Measurements from ENCODE around the gene GRIN2A. TPM values are rescaled to one million over a fixed set of nuclear protein-coding genes. Genes with fewer than 3 reads are reported as not detected.

Gene GRIN2A
- total RNA-seq, 1 donor from 2014 or later = 0.09 TPM

DNA sequence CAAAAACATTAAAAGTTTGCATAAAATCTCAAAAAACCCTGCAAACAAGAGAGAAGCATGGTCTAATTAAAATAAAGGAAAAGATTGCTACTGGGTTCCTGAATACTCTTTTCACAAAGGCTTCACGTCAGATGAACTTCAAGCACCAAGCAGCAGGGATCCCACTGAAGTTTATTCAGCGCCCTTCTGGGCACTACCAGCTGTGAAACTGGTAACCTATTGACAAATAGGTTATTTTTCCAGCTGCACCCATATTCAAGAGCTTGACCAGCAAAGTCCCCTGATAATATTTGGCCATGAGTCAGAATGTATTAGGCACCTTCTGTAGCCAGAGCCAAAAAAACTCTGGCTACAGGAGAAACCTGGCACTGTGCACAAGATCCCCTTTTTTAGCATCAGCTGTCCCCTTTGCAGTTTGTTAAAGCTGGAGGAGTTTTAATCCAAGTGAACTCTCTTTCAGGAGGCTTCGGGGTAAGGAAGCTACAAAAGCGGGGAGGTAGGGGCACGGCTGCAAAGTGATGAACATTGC, 60.3 kb downstream of the GRIN2A start:
- H3K9me3 ChIP-seq = no peaks in the 10 kb centered on the region
- no peaks in the 10 kb centered on the region for H3K36me3 ChIP-seq
- H3K4me1 ChIP-seq = no peaks in the 10 kb centered on the region
- no peak for ATAC-seq
- intact Hi-C loops (cut with DNase I) = no loop called here
- TF ChIP-seq, protein P1, sequence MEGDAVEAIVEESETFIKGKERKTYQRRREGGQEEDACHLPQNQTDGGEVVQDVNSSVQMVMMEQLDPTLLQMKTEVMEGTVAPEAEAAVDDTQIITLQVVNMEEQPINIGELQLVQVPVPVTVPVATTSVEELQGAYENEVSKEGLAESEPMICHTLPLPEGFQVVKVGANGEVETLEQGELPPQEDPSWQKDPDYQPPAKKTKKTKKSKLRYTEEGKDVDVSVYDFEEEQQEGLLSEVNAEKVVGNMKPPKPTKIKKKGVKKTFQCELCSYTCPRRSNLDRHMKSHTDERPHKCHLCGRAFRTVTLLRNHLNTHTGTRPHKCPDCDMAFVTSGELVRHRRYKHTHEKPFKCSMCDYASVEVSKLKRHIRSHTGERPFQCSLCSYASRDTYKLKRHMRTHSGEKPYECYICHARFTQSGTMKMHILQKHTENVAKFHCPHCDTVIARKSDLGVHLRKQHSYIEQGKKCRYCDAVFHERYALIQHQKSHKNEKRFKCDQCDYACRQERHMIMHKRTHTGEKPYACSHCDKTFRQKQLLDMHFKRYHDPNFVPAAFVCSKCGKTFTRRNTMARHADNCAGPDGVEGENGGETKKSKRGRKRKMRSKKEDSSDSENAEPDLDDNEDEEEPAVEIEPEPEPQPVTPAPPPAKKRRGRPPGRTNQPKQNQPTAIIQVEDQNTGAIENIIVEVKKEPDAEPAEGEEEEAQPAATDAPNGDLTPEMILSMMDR (IDR thresholded peaks at IDR 0.05) = no peak
- H3K4me3 ChIP-seq = no peak overlapping the region
- H3K27ac ChIP-seq = no peak overlapping the region
- peaks cover 9% of the 10 kb centered on the region for H3K27me3 ChIP-seq
- no peak for DNase-seq

GRCh38 chr16:10121491-10121890, 60.7 kb downstream of the GRIN2A start:
- Histone ChIP-seq H3K9me3 (no peaks in the 10 kb centered on the region), H3K27ac (no peak overlapping the region), H3K4me3 (no peak overlapping the region), H3K4me1 (no peaks in the 10 kb centered on the region), H3K36me3 (no peaks in the 10 kb centered on the region), H3K27me3 (peaks cover 9% of the 10 kb centered on the region)
- DNase-seq (no peak), ATAC-seq (no peak)
- TF ChIP-seq, protein P1 (IDR thresholded peaks at IDR 0.05) = no peak
- intact Hi-C loops (cut with DNase I) = no loop called here

- Histone ChIP-seq H3K4me1 (no peaks in the 10 kb centered on the region), H3K27ac (no peak overlapping the region), H3K4me3 (no peak overlapping the region), H3K9me3 (no peaks in the 10 kb centered on the region), H3K36me3 (no peaks in the 10 kb centered on the region), H3K27me3 (peaks cover 9% of the 10 kb centered on the region)
- intact Hi-C loops (cut with DNase I) = no loop called here
- DNase-seq (no peak), ATAC-seq (no peak)
- TF ChIP-seq, protein P1 (IDR thresholded peaks at IDR 0.05) = no peak
These were observed 61.3 kb downstream of the GRIN2A start for GRCh38 chr16:10120953-10121352.

- intact Hi-C loops (cut with DNase I) = no loop called here
- Histone ChIP-seq H3K4me1 (no peaks in the 10 kb centered on the region), H3K36me3 (no peaks in the 10 kb centered on the region), H3K27ac (no peak overlapping the region), H3K27me3 (no peaks in the 10 kb centered on the region), H3K9me3 (no peaks in the 10 kb centered on the region), H3K4me3 (no peak overlapping the region)
- DNase-seq = no peak
- TF ChIP-seq, protein P1 (IDR thresholded peaks at IDR 0.05) = no peak
- ATAC-seq = no peak
These were observed 67.8 kb downstream of the GRIN2A start for GRCh38 chr16:10114409-10114808.

DNA sequence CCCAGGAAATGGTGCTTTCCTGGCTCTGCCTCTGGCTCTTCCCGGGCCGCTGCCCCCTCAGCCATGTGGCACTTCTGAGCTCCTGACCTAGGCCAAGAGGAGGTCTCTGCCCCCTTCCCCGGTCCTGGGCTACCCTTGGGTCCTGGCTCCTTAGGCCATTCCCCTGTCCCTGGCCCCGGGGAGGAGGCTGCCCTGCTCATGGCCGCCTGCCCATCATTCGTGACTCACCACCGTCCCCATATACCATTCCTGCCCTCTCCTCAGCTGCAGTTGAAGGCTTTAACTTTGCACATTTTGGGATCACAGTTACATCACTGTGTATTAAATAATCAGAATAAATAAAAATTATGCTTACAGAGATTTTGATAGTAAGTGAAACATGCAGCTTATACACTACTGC, 69.0 kb downstream of the GRIN2A start:
- Histone ChIP-seq H3K27ac (no peak overlapping the region), H3K4me1 (no peaks in the 10 kb centered on the region), H3K36me3 (no peaks in the 10 kb centered on the region), H3K4me3 (no peak overlapping the region), H3K27me3 (no peaks in the 10 kb centered on the region), H3K9me3 (no peaks in the 10 kb centered on the region)
- intact Hi-C loops (cut with DNase I) = no loop called here
- no peak for ATAC-seq
- DNase-seq = no peak
- TF ChIP-seq, protein P1 (IDR thresholded peaks at IDR 0.05) = no peak

DNA sequence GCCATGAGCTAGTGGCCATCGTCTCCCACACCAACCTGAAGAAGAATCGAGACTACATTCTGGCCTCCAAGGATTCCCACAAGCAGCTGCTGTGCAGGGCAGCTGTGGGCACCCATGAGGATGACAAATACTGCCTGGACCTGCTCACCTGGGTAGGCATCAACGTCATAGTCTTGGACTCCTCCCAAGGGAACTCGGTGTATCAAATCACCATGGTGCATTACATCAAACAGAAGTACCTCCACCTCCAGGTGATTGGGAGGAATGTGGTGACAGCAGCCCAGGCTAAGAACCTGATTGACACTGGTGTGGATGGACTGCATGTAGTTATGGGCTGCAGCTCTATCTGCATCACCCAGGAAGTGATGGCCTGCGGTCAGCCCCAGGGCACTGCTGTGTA, 70.2 kb downstream of the GRIN2A start:
- intact Hi-C loops (cut with DNase I) = no loop called here
- ATAC-seq = no peak
- Histone ChIP-seq H3K27ac (no peak overlapping the region), H3K4me3 (no peak overlapping the region), H3K4me1 (no peaks in the 10 kb centered on the region), H3K27me3 (no peaks in the 10 kb centered on the region), H3K9me3 (no peaks in the 10 kb centered on the region), H3K36me3 (no peaks in the 10 kb centered on the region)
- DNase-seq = no peak
- TF ChIP-seq, protein P1 (IDR thresholded peaks at IDR 0.05) = no peak

Measured in upper lobe of right lung (tissue), 1 donor.